LNCaP clone FGC (cell line): ENCODE data around the gene PROM1.

ENCODE experiments used
- DNase-seq: peaks from one replicate; pipeline ENCODE4 v3.0.0-alpha.2; 2011; ENCODE audit warnings: low read depth
- H3K4me3 ChIP-seq: 2 replicates; pipeline ENCODE4 v1.5.1; 2011; ENCODE audit warnings: mild to moderate bottlenecking, low read depth, low read length, control low read depth
- CTCF ChIP-seq: IDR thresholded peaks from 2 replicates; pipeline ENCODE4 v1.5.1; 2012; ENCODE audit warnings: mild to moderate bottlenecking; ENCODE audit not compliant: control insufficient read depth, insufficient read depth; ENCODE audit errors: extremely low read depth

Gene PROM1

GRCh38 chr4:15961781-15962510 lies 121.9 kb downstream of the PROM1 start:
- no peak for TF ChIP-seq CTCF
- no peak for DNase-seq
- H3K4me3 ChIP-seq: no peak overlapping the region

DNA sequence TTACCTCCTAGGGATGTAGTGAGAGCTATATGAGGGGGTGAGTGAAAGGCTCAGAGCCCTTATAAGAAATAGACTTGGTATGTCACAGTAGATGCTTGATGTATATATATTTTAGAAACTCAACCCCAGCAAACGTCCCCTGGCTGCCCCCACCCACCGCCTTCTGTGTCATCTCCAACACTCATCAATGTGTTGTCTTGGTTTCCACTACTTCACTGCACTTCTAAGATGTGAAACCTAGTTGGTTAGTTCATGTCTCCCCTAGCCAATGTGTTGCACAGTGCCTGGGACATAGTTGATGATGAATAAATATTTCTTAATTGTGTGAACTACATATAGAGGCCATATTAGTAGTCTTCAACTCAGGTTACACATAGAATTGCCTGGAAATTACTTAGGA lies 125.3 kb downstream of the PROM1 start:
- TF ChIP-seq CTCF: no peak
- DNase-seq: no peak
- no peak overlapping the region for H3K4me3 ChIP-seq

DNA sequence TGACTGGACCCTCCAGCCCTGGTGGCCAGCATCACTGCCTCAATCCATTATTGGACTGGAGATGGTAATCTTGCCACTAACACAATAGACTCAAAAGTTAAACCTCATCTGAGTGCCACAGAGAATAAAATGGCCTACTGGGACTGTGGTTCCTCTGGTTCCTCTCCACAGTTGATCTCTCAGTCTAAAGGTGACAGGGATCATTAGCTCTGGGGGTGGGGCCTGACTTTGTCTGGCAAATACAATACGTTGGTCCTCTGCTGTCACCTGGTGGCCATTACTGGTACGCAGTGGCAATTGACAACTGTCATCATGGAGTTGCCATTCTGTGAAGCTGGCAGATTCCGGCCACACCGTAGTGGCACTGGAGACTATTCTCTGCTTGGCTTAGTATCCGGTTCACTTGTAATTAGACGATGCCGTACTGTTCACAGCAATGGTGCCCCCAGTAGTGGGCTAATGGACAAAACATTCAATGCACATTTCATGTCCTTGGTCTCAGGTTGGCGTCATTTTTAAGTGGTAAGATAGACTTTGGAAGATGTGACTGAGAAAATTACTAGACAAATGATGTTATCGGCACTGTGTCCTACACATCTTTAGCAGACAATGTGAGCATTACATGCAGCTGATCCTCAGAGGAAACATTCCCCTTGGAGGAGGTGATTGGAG lies 127.5 kb downstream of the PROM1 start:
- no peak overlapping the region for H3K4me3 ChIP-seq
- peak; percentile 100 for TF ChIP-seq CTCF
- DNase-seq: peak; percentile 42

DNA sequence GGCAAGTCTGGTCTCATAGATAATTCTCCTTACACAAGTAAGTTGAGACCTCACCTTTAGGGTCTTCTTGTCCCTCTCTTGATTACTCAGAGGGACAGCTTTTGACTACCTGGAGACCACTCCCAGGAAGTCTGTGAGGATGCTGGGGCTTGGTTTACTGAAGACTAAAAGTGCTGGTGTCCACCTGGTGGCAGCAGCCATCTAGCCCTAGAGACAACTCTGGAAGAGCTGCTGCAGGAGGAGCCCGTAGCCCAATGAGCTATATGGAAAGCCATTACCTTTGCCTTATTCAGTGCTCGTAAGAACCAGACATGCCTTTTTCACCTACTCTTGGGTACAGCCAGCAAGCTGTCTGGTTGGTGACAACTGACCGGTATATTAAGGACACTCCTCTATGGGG lies 128.2 kb downstream of the PROM1 start:
- H3K4me3 ChIP-seq: no peak overlapping the region
- peak; percentile 32 for TF ChIP-seq CTCF
- DNase-seq: no peak

DNA sequence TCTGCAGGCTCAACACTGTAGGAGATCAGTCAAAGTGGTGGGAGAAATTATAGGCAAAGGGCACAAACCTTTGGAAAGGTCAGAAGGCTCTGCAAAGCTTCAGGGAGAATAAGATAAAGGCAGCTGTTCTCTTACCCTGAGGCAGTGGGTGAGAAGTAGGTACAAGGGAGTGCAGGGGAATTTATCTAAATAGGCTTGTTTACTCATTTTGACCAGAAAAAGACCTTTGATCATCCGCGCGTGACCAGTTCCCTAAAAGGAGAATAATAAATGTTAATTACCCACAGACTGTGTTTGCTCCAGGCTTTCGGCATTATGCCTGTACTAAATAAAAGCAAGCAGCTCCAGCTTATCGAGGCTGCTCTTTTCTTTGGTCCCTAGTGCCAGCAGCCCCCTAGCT lies 130.2 kb downstream of the PROM1 start:
- no peak for TF ChIP-seq CTCF
- no peak overlapping the region for H3K4me3 ChIP-seq
- no peak for DNase-seq

DNA sequence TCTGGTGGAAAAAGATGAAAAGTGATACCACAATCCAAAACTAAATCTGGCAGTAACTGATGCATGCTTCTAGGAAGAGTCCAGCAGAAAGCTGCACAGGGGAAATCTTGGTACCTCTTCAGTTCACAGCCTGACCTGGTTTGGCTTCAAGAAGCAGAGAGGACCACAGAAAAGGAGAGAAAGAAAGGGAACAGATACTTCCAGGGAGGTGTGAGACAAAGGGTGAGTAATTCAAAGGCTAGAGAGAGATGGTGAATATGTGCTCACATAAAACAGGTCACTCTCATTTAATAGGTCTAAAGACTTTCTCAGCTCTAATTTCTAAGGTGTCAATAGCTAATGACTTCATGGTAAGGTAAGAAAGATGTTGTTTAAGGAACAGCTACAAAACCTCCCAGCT lies 132.0 kb downstream of the PROM1 start:
- DNase-seq: no peak
- no peak for TF ChIP-seq CTCF
- no peak overlapping the region for H3K4me3 ChIP-seq
